Measurements from ENCODE around the gene LONP1. TPM values are rescaled to one million over a fixed set of nuclear protein-coding genes. Genes with fewer than 3 reads are reported as not detected.

The LONP1 gene
- total RNA-seq, 4 donors from 2014 or later = 31.7 to 75.9 (median 47.4) TPM

GRCh38 chr19:5714816-5715215 is 5.1 kb downstream of the LONP1 start:
- H3K27ac ChIP-seq = no peak overlapping the region
- H3K4me3 ChIP-seq = no peak overlapping the region
- H3K4me1 ChIP-seq = peaks cover 0 to 17% (median 10%) of the 10 kb centered on the region in 4 donors
- no peak for DNase-seq
- no peak for TF ChIP-seq CTCF (IDR thresholded peaks at IDR 0.05)
- H3K27me3 ChIP-seq = no peaks in the 10 kb centered on the region
- no peaks in the 10 kb centered on the region for H3K9me3 ChIP-seq
- peaks cover 0 to 43% (median 0%) of the 10 kb centered on the region in 3 donors for H3K36me3 ChIP-seq

GRCh38 chr19:5713228-5713627 is 6.7 kb downstream of the LONP1 start:
- no peak for DNase-seq
- H3K27me3 ChIP-seq = no peaks in the 10 kb centered on the region
- no peaks in the 10 kb centered on the region for H3K9me3 ChIP-seq
- H3K4me3 ChIP-seq = no peak overlapping the region
- no peak for TF ChIP-seq POLR2A (IDR thresholded peaks at IDR 0.05)
- TF ChIP-seq CTCF (IDR thresholded peaks at IDR 0.05) = no peak
- H3K4me1 ChIP-seq = peaks cover 0 to 5% (median 0%) of the 10 kb centered on the region in 4 donors
- H3K27ac ChIP-seq = no peak overlapping the region
- peaks cover 0 to 54% (median 0%) of the 10 kb centered on the region in 3 donors for H3K36me3 ChIP-seq

GRCh38 chr19:5711713-5712161 is 8.2 kb downstream of the LONP1 start:
- TF ChIP-seq CTCF (IDR thresholded peaks at IDR 0.05) (no peak), POLR2A (IDR thresholded peaks at IDR 0.05) (no peak)
- Histone ChIP-seq H3K36me3 (peaks cover 0 to 69% (median 0%) of the 10 kb centered on the region in 3 donors), H3K4me3 (no peak overlapping the region), H3K9me3 (no peaks in the 10 kb centered on the region), H3K4me1 (no peaks in the 10 kb centered on the region), H3K27ac (no peak overlapping the region), H3K27me3 (no peaks in the 10 kb centered on the region)
- DNase-seq = no peak

DNA sequence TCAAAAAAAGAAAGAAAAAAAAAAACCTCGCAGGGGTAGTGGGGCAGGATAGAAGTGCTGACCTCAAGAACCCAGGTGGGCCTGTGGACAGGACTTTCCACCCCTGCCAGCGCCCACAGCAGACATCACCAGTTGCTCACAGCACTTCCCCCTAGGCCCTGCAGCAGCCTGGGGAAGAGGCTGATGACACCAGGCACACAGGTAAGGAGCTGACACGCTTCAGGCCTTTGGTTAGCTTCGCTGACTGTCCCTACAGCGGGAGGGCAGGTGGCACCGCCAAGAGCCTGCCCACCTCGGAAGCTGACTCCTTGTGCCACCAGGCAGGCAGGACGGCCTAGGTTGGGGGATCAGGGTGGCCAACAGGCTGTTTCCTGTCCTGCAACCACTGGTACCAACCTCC is 8.9 kb downstream of the LONP1 start:
- H3K4me3 ChIP-seq = no peak overlapping the region
- H3K9me3 ChIP-seq = no peaks in the 10 kb centered on the region
- no peak overlapping the region for H3K27ac ChIP-seq
- peaks cover 0 to 74% (median 0%) of the 10 kb centered on the region in 3 donors for H3K36me3 ChIP-seq
- H3K27me3 ChIP-seq = no peaks in the 10 kb centered on the region
- TF ChIP-seq CTCF (IDR thresholded peaks at IDR 0.05) (no peak), POLR2A (IDR thresholded peaks at IDR 0.05) (no peak)
- no peaks in the 10 kb centered on the region for H3K4me1 ChIP-seq
- no peak for DNase-seq

GRCh38 chr19:5707576-5708575 is 12.1 kb downstream of the LONP1 start:
- peaks cover 0 to 90% (median 0%) of the 10 kb centered on the region in 3 donors for H3K36me3 ChIP-seq

More at GRCh38 chr19:5707576-5708575, 12.1 kb downstream of the LONP1 start:
- Histone ChIP-seq H3K4me3 (no peak overlapping the region), H3K9me3 (no peaks in the 10 kb centered on the region), H3K27me3 (no peaks in the 10 kb centered on the region), H3K4me1 (no peaks in the 10 kb centered on the region), H3K27ac (no peak overlapping the region)
- TF ChIP-seq POLR2A (IDR thresholded peaks at IDR 0.05) = no peak
- DNase-seq = no peak

Data from Peyer's patch (tissue), 4 donors.